K562 (cell line): Measurements from ENCODE around the gene MCM9. TPM values are rescaled to one million over a fixed set of nuclear protein-coding genes. Genes with fewer than 3 reads are reported as not detected.
A peak's percentile ranks its signal among the peaks of the same experiment; 100 is the strongest.

Experiments used
- CTCF ChIP-seq, 3 experiments: IDR thresholded peaks in 2 of 3; conservative IDR thresholded peaks in 1 of 3; 2 replicates each; pipeline ENCODE4 v1.5.1; 2011 to 2012; ENCODE audit warnings: low read length in 3 of 3, mild to moderate bottlenecking in 3 of 3, control low read depth in 2 of 3, improper control_type of control experiment in 1 of 3, inconsistent platforms in 1 of 3, low read depth in 1 of 3, mixed read lengths in 1 of 3, moderate library complexity in 1 of 3; ENCODE audit not compliant: insufficient read depth in 2 of 3
- GATAD2A ChIP-seq: fragments of 450-650 bp; IDR thresholded peaks from 2 replicates; pipeline ENCODE4 v1.6.1; 2017
- REST ChIP-seq, 2 experiments: fragments of 450-650 bp; formaldehyde crosslinking in 1 of 2; IDR thresholded peaks; 2 replicates each; pipeline versions ENCODE4 v1.4.0 to v1.6.1; 2014 to 2020; ENCODE audit warnings: mild to moderate bottlenecking in 2 of 2, borderline replicate concordance in 1 of 2, low read depth in 1 of 2
- SMC3 ChIP-seq: conservative IDR thresholded peaks from 2 replicates; pipeline ENCODE4 v1.6.1; 2011; ENCODE audit warnings: low read depth, low read length, improper control_type of control experiment; ENCODE audit not compliant: insufficient read depth
- polyA plus RNA-seq, 8 experiments: library from polyadenylated mRNA; depleted of rRNA in 4 of 8; stranded (reverse) in 5 of 8; unstranded in 3 of 8; fragments of >200 nt; fragmentation: Nextera tagmentation in 2 of 8; fragmentation: Illumina TruSeq in 1 of 8; extraction: Ambion mirVana in 2 of 8; extraction: Trizol in 1 of 8; gene quantifications; 2 replicates each; pipeline versions ENCODE4 v1.2.1 to v1.2.3, GENCODE V29; 2011 to 2014; ENCODE audit warnings: inconsistent platforms in 1 of 8, missing spikeins in 1 of 8
- total RNA-seq, 7 experiments: library from RNA; depleted of rRNA in 6 of 7; stranded (reverse); fragments of >200 nt in 6 of 7; fragmentation: Illumina TruSeq in 2 of 7; extraction: Trizol in 2 of 7; gene quantifications; 2 replicates each; pipeline versions ENCODE4 v1.2.1 to v1.2.3, GENCODE V29; 2011 to 2021; ENCODE audit warnings: low replicate concordance in 1 of 7

The MCM9 gene
- total and polyA plus RNA-seq, 9 of the 15 experiments (the other 6 are each of a cell fraction or from before 2014, with no cell fraction given): 4.8 to 16.7 (median 11.6) TPM

- TF ChIP-seq REST (IDR thresholded peaks at IDR 0.05; ENCODE audit: borderline replicate concordance) (peak; percentile 17; the same call in 1 of the 2 replicates), REST (CRISPR knock-in tag; IDR thresholded peaks at IDR 0.05; ENCODE audit: low read depth) (no peak), CTCF (IDR thresholded peaks at IDR 0.05 in 2 of 3, conservative IDR thresholded peaks at IDR 0.05 in 1 of 3; ENCODE audit: insufficient read depth in 2 of 3, low read depth in 1 of 3, low read length in 3 of 3) (peak in 1 of 3 experiments; percentile 39; a peak in 1 of 6 replicates), SMC3 (0 out of 2 replicates have a peak, but pooled peaks have one; percentile 19), GATAD2A (no peak)
Observed at GRCh38 chr6:118963003-118963402, 28.0 kb upstream of the MCM9 start (continued).
